SH-SY5Y (cell line): ENCODE results near the gene DCHS2.

Experiments
- GATA2 ChIP-seq: IDR thresholded peaks from 2 replicates; pipeline ENCODE4 v1.6.1; 2011; ENCODE audit warnings: mild to moderate bottlenecking, low read depth, low read length
- GATA3 ChIP-seq: IDR thresholded peaks from 2 replicates; pipeline ENCODE4 v1.6.1; 2011; ENCODE audit warnings: low read depth, mild to moderate bottlenecking, low read length, moderate library complexity

DNA sequence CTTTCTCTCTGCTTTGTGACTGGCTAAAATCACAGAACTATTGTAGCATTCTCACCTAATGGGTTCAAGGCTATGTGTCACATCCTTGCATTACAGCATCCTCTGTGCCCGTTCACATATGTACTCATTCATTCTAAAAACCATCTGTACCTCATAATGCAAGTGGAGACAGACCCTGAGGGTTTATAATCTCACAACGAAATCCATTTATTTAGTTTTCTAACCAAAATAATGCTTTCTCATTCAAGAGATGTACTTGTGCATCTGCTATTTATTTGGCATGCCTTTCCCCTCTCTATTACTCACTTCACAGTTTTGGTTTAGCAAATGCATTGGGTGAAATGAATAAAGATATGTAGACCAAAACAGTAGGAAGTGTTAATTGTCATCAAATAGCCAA lies 261.5 kb downstream of the DCHS2 start:
- TF ChIP-seq GATA2 (no peak), GATA3 (no peak)
